GM18505 (cell line): ENCODE results near the gene MRPS33.
"Not testable (repeated sequence)": the region's sequence is repeated elsewhere in the genome, so short reads cannot be mapped to it uniquely, and the experiment has no call there.

Source experiments
- ATAC-seq: cut with Tn5 transposase; IDR thresholded peaks from one replicate; pipeline ENCODE4 v1.9.1; 2021; ENCODE audit not compliant: unreplicated experiment
- POLR2A ChIP-seq: IDR thresholded peaks from 4 replicates; pipeline ENCODE4 v1.6.1; 2011; ENCODE audit warnings: borderline replicate concordance; ENCODE audit not compliant: insufficient read depth, insufficient read length; ENCODE audit errors: extremely low read depth

Gene MRPS33

GRCh38 chr7:140998715-140999114 lies 16.0 kb downstream of the MRPS33 start:
- ATAC-seq: no peak
- no peak for TF ChIP-seq POLR2A

GRCh38 chr7:140992422-140992821 lies 22.3 kb downstream of the MRPS33 start:
- no peak for TF ChIP-seq POLR2A
- no peak for ATAC-seq

- no peak for ATAC-seq
- TF ChIP-seq POLR2A: no peak
Observed at GRCh38 chr7:140990193-140990962, 24.4 kb downstream of the MRPS33 start.

- TF ChIP-seq POLR2A: no peak
- ATAC-seq: no peak
Observed at GRCh38 chr7:140989068-140989467, 25.7 kb downstream of the MRPS33 start.

- TF ChIP-seq POLR2A: no peak
- no peak for ATAC-seq
Observed at GRCh38 chr7:140983802-140984201, 30.9 kb downstream of the MRPS33 start.

- ATAC-seq: no peak
- TF ChIP-seq POLR2A: no peak
Observed at GRCh38 chr7:140982508-140982907, 32.2 kb downstream of the MRPS33 start.

- no peak for TF ChIP-seq POLR2A
- no peak for ATAC-seq
Observed at GRCh38 chr7:140981951-140982350, 32.8 kb downstream of the MRPS33 start.

GRCh38 chr7:140977741-140978140 lies 37.0 kb downstream of the MRPS33 start:
- no peak for ATAC-seq
- TF ChIP-seq POLR2A: no peak

GRCh38 chr7:140972876-140973829 lies 41.6 kb downstream of the MRPS33 start:
- no peak for TF ChIP-seq POLR2A
- no peak for ATAC-seq

GRCh38 chr7:140972344-140972743 lies 42.4 kb downstream of the MRPS33 start:
- TF ChIP-seq POLR2A: no peak
- ATAC-seq: no peak

- ATAC-seq: no peak
Observed at GRCh38 chr7:140967438-140967837, 47.3 kb downstream of the MRPS33 start.

GRCh38 chr7:140966561-140967233 lies 48.1 kb downstream of the MRPS33 start:
- TF ChIP-seq POLR2A: no peak
- ATAC-seq: no peak

More at GRCh38 chr7:140967438-140967837, 47.3 kb downstream of the MRPS33 start:
- no peak for TF ChIP-seq POLR2A

- no peak for TF ChIP-seq POLR2A
- no peak for ATAC-seq
Observed at GRCh38 chr7:140961117-140961516, 53.6 kb downstream of the MRPS33 start.

- not testable (repeated sequence) for ATAC-seq
Observed at GRCh38 chr7:140956997-140957396, 57.8 kb downstream of the MRPS33 start.
